KMS-11 (cell line): ENCODE measurements around the gene RANBP3L.

Source experiments
- H2AFZ ChIP-seq: fragments of 200-600 bp; sonication (generic); 2 replicates; pipeline ENCODE4 v1.6.1; 2016; ENCODE audit warnings: antibody characterized with exemption, mixed run types, low read depth
- H3K27ac ChIP-seq: fragments of 200-600 bp; sonication (generic); 2 replicates; pipeline ENCODE4 v1.6.1; 2016; ENCODE audit warnings: mild to moderate bottlenecking, mixed run types
- H3K27me3 ChIP-seq: fragments of 200-600 bp; sonication (generic); 2 replicates; pipeline ENCODE4 v1.6.1; 2017; ENCODE audit warnings: mild to moderate bottlenecking, low read depth, mixed run types, moderate library complexity; ENCODE audit not compliant: insufficient read depth
- H3K36me3 ChIP-seq: fragments of 200-600 bp; sonication (generic); 2 replicates; pipeline ENCODE4 v1.6.1; 2017; ENCODE audit warnings: mild to moderate bottlenecking, mixed run types; ENCODE audit not compliant: insufficient read depth
- H3K4me1 ChIP-seq: fragments of 200-600 bp; sonication (generic); 2 replicates; pipeline ENCODE4 v1.6.1; 2016; ENCODE audit warnings: mild to moderate bottlenecking, low read depth, mixed run types; ENCODE audit not compliant: poor library complexity, severe bottlenecking
- H3K4me2 ChIP-seq: fragments of 200-600 bp; sonication (generic); 2 replicates; pipeline ENCODE4 v1.7.0; 2016; ENCODE audit warnings: mild to moderate bottlenecking, mixed run types
- H3K4me3 ChIP-seq: fragments of 200-600 bp; sonication (generic); IDR thresholded peaks from 2 replicates; pipeline ENCODE4 v1.6.1; 2017; ENCODE audit warnings: low read depth, low read length, mixed read lengths; ENCODE audit not compliant: insufficient read depth
- H3K79me2 ChIP-seq: fragments of 200-600 bp; sonication (generic); 2 replicates; pipeline ENCODE4 v1.6.1; 2016; ENCODE audit warnings: low read depth, mixed run types; ENCODE audit not compliant: insufficient read depth
- H3K9ac ChIP-seq: fragments of 200-600 bp; sonication (generic); 2 replicates; pipeline ENCODE4 v1.6.1; 2016; ENCODE audit warnings: mild to moderate bottlenecking, mixed run types
- H4K20me1 ChIP-seq: fragments of 200-600 bp; sonication (generic); 2 replicates; pipeline ENCODE4 v1.6.1; 2016; ENCODE audit warnings: mild to moderate bottlenecking, mixed run types; ENCODE audit not compliant: insufficient read depth
- TF ChIP-seq, protein P1 (sequence below): fragments of 200-600 bp; sonication (generic); conservative IDR thresholded peaks from 2 replicates; pipeline ENCODE4 v1.6.1; 2017; ENCODE audit warnings: low read depth, mild to moderate bottlenecking, antibody characterized with exemption, low read length, moderate library complexity, mixed read lengths

Gene RANBP3L

DNA sequence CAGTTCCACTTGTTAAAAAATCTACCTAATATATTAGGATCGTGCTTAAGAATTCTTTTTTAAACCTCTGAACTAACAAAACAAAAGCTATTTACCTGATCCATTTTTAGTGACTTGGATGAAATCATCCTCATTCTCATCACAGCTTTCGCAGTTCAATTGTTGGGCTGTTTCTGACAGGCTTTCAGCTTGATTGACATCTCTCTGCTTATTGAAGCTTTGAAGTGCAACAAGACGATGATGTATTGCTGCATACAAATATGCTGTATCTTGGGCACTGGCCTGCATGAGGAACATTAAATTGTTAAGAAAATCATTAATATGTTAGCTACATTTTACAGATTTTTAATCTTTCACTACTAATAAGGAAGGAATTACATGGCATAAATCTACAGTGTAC is 50.5 kb downstream of the RANBP3L start:
- Histone ChIP-seq H3K36me3 (no peaks in the 10 kb centered on the region), H3K9ac (no peak overlapping the region), H3K4me2 (no peak overlapping the region), H4K20me1 (no peaks in the 10 kb centered on the region), H3K4me1 (no peaks in the 10 kb centered on the region), H3K4me3 (no peak overlapping the region), H2AFZ (no peak overlapping the region), H3K27ac (no peak overlapping the region), H3K27me3 (no peaks in the 10 kb centered on the region), H3K79me2 (no peaks in the 10 kb centered on the region)
- TF ChIP-seq, protein P1, sequence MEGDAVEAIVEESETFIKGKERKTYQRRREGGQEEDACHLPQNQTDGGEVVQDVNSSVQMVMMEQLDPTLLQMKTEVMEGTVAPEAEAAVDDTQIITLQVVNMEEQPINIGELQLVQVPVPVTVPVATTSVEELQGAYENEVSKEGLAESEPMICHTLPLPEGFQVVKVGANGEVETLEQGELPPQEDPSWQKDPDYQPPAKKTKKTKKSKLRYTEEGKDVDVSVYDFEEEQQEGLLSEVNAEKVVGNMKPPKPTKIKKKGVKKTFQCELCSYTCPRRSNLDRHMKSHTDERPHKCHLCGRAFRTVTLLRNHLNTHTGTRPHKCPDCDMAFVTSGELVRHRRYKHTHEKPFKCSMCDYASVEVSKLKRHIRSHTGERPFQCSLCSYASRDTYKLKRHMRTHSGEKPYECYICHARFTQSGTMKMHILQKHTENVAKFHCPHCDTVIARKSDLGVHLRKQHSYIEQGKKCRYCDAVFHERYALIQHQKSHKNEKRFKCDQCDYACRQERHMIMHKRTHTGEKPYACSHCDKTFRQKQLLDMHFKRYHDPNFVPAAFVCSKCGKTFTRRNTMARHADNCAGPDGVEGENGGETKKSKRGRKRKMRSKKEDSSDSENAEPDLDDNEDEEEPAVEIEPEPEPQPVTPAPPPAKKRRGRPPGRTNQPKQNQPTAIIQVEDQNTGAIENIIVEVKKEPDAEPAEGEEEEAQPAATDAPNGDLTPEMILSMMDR: no peak

DNA sequence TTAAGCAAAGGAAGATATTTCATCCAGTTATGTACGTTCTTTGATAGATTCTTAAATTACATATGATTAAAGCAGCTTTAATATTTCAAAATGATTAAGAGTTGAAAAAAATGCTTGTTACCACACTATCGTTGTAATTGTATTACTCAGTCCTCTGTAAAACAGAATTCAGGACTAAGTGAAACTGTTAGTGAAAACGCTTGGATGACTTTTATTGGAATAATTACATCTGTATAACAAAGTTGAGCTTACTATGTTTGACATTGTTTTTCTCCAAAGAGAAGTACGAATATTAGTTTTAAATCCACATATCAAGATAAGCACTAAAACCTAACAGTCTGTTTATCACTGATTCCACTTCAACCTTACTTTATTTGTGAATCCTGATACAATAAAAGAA is 51.3 kb downstream of the RANBP3L start:
- no peaks in the 10 kb centered on the region for H3K4me1 ChIP-seq
- TF ChIP-seq, protein P1: no peak
- H3K27ac ChIP-seq: no peak overlapping the region
- no peak overlapping the region for H3K9ac ChIP-seq
- no peaks in the 10 kb centered on the region for H4K20me1 ChIP-seq
- H3K36me3 ChIP-seq: no peaks in the 10 kb centered on the region
- H3K4me3 ChIP-seq: no peak overlapping the region
- no peaks in the 10 kb centered on the region for H3K79me2 ChIP-seq
- no peak overlapping the region for H2AFZ ChIP-seq
- H3K27me3 ChIP-seq: no peaks in the 10 kb centered on the region
- no peak overlapping the region for H3K4me2 ChIP-seq

DNA sequence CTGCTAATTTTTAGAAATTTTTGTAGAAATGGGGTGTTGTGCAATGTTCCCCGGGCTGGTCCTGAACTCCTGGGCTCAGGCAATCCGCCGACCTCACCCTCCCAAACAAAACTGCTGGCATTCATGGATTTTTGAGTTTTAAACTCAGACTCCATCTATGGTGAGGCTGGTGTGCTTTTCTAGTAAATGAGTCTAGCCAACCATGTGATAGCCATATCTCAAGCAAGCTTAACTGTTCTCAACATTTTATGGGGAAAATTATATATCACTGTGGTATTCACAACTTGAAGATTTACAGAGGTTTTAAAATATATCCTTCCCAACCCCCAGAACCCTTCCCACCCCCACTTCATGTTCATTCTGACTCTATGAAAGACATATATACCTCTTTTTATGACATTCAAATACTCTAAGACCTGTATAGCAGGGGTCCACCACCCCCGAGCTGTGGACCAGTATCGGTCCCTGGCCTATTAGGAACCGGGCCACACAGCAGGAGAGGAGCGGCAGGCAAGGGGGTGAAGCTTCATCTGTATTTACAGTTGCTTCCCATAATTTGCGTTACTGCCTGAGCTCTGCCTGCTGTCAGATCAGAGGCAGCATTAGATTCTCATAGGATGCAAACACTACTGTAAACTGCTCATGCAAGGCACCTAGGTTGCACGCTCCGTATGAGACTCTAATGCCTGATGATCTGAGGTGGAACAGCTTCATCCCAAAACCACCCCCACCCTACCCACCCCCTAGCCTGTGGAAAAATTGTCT is 55.5 kb downstream of the RANBP3L start:
- TF ChIP-seq, protein P1: no peak
- H3K27me3 ChIP-seq: no peaks in the 10 kb centered on the region
- no peak overlapping the region for H2AFZ ChIP-seq
- H3K4me3 ChIP-seq: no peak overlapping the region
- no peaks in the 10 kb centered on the region for H4K20me1 ChIP-seq
- peaks cover 7% of the 10 kb centered on the region for H3K4me1 ChIP-seq
- H3K27ac ChIP-seq: no peak overlapping the region
- no peak overlapping the region for H3K9ac ChIP-seq
- no peak overlapping the region for H3K4me2 ChIP-seq
- H3K79me2 ChIP-seq: no peaks in the 10 kb centered on the region
- H3K36me3 ChIP-seq: no peaks in the 10 kb centered on the region

DNA sequence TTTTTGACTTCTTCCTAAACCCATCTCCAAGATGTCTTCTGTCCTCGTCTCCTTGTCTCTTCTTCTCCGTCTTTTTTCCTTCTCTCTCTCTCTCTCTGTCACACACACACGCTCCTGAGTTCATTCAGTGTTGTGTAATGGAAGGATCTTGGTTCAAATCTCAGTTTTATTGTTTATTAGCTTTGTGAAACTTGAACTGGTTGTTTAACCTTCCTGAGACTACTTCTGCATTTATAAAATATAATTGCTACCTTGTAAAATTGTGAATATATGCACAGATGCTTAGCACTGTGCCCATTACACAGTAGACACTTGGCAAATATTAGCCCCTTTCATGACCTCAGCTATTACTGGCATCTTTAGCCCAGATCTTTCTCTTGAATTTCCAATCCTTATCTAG is 57.6 kb downstream of the RANBP3L start:
- Histone ChIP-seq H2AFZ (no peak overlapping the region), H3K27me3 (no peaks in the 10 kb centered on the region), H3K4me3 (no peak overlapping the region), H3K36me3 (no peaks in the 10 kb centered on the region), H3K4me2 (no peak overlapping the region), H3K79me2 (peaks cover 8% of the 10 kb centered on the region; the same call in 1 of the 2 replicates), H4K20me1 (no peaks in the 10 kb centered on the region), H3K27ac (no peak overlapping the region), H3K4me1 (peaks cover 23% of the 10 kb centered on the region), H3K9ac (no peak overlapping the region)
- TF ChIP-seq, protein P1: no peak
